ENCODE results near the gene EDDM13. TPM values are rescaled to one million over a fixed set of nuclear protein-coding genes. Genes with fewer than 3 reads are reported as not detected.

The EDDM13 gene
- total and polyA plus RNA-seq, 10 of the 15 experiments (the other 5 are each of a cell fraction or from before 2014, with no cell fraction given), result 0.15 to 0.37 TPM; not detected in 8

DNA sequence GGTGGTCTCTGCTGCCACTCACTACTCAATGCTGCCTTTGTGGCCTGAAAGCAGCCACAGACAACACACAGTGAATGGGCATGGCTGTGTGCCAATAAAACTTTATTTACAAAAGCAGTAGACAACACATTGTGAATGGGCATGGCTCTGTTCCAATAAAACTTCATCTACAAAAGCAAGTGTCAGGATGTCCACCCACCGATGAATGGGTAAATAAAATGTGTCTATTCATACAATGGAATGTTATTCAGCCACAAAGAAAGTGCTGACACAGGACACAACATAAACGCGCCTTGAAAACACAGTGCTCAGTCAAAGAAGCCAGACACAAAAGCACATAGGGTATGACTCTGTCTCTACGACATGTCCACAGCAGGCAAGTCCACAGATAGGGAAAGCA lies 22.0 kb downstream of the EDDM13 start:
- no peak overlapping the region for H3K4me2 ChIP-seq (ENCODE audit: control insufficient read depth, insufficient read depth)
- BruUV-seq (replicated peaks), result no TSS peak

More for the DNA sequence above, 22.0 kb downstream of the EDDM13 start:
- H3K27me3 ChIP-seq (replicated peaks in 1 of 2; ENCODE audit: control insufficient read depth in 2 of 2, insufficient read depth in 2 of 2, low read length in 1 of 2), result no peaks in the 10 kb centered on the region
- ChIA-PET POLR2A (no interaction called here), SMC1A (ENCODE audit: uncharacterized antibody, unreplicated experiment) (no interaction called here), CTCF (no interaction called here), RAD21 (ENCODE audit: unreplicated experiment) (no interaction called here)
- in situ Hi-C loops (cut with MboI) (no loop called here), intact Hi-C loops (cut with micrococcal nuclease; ENCODE audit: unreplicated experiment) (no loop called here)
- H2AFZ ChIP-seq (ENCODE audit: control insufficient read depth, low read depth, low read length), result no peak overlapping the region
- WGBS (ENCODE audit: insufficient coverage, insufficient replicate concordance, low lambda C conversion rate, missing lambda C conversion rate), result 97% methylated on average over 4 of the region's 4 CpGs
- H3K36me3 ChIP-seq (ENCODE audit: control insufficient read depth in 2 of 2, insufficient read depth in 2 of 2, low read length in 1 of 2), result peaks cover 0 to 5% of the 10 kb centered on the region in 2 experiments; a peak in 1 of 4 replicates
- no peak overlapping the region for H3K9ac ChIP-seq (ENCODE audit: control insufficient read depth, insufficient read depth, low read length)
- TF ChIP-seq, protein P1, sequence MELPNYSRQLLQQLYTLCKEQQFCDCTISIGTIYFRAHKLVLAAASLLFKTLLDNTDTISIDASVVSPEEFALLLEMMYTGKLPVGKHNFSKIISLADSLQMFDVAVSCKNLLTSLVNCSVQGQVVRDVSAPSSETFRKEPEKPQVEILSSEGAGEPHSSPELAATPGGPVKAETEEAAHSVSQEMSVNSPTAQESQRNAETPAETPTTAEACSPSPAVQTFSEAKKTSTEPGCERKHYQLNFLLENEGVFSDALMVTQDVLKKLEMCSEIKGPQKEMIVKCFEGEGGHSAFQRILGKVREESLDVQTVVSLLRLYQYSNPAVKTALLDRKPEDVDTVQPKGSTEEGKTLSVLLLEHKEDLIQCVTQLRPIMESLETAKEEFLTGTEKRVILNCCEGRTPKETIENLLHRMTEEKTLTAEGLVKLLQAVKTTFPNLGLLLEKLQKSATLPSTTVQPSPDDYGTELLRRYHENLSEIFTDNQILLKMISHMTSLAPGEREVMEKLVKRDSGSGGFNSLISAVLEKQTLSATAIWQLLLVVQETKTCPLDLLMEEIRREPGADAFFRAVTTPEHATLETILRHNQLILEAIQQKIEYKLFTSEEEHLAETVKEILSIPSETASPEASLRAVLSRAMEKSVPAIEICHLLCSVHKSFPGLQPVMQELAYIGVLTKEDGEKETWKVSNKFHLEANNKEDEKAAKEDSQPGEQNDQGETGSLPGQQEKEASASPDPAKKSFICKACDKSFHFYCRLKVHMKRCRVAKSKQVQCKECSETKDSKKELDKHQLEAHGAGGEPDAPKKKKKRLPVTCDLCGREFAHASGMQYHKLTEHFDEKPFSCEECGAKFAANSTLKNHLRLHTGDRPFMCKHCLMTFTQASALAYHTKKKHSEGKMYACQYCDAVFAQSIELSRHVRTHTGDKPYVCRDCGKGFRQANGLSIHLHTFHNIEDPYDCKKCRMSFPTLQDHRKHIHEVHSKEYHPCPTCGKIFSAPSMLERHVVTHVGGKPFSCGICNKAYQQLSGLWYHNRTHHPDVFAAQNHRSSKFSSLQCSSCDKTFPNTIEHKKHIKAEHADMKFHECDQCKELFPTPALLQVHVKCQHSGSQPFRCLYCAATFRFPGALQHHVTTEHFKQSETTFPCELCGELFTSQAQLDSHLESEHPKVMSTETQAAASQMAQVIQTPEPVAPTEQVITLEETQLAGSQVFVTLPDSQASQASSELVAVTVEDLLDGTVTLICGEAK (IDR thresholded peaks at IDR 0.05; ENCODE audit: borderline replicate concordance), result peak; percentile 73
- TF ChIP-seq SUPT20H (IDR thresholded peaks at IDR 0.05; ENCODE audit: borderline replicate concordance, control insufficient read depth, low read depth, low read length) (no peak), PAX5 (IDR thresholded peaks at IDR 0.05; ENCODE audit: borderline replicate concordance, low read depth, low read length) (no peak)
- H3K27ac ChIP-seq (ENCODE audit: control insufficient read depth, insufficient read depth), result no peak overlapping the region
- FAIRE-seq (no peak), DNase-seq (ENCODE audit: low read depth, low spot score) (no peak), ATAC-seq (no peak)
- no peak overlapping the region for H3K4me3 ChIP-seq
- no peaks in the 10 kb centered on the region for H3K79me2 ChIP-seq (ENCODE audit: control insufficient read depth, insufficient read depth, low read length)
- no peaks in the 10 kb centered on the region for H4K20me1 ChIP-seq (ENCODE audit: control insufficient read depth, insufficient read depth)
- no peaks in the 10 kb centered on the region for H3K4me1 ChIP-seq (ENCODE audit: control insufficient read depth, insufficient read depth, low read length)
- no peaks in the 10 kb centered on the region for H3K9me3 ChIP-seq (replicated peaks; ENCODE audit: control insufficient read depth, insufficient read depth, low read length)
